GM19239 (cell line): Measurements from ENCODE around the gene EHMT2.
"Not testable (repeated sequence)": the region's sequence is repeated elsewhere in the genome, so short reads cannot be mapped to it uniquely, and the experiment has no call there.

Experiments used
- DNase-seq: peaks from one replicate; pipeline ENCODE4 v3.0.0; 2011; ENCODE audit warnings: low spot score; ENCODE audit not compliant: insufficient read length
- FAIRE-seq: peaks from 2 replicates; lab custom pipeline; 2011; peaks lifted over from hg19 to GRCh38; lab: Jason Lieb, UNC

The EHMT2 gene

DNA sequence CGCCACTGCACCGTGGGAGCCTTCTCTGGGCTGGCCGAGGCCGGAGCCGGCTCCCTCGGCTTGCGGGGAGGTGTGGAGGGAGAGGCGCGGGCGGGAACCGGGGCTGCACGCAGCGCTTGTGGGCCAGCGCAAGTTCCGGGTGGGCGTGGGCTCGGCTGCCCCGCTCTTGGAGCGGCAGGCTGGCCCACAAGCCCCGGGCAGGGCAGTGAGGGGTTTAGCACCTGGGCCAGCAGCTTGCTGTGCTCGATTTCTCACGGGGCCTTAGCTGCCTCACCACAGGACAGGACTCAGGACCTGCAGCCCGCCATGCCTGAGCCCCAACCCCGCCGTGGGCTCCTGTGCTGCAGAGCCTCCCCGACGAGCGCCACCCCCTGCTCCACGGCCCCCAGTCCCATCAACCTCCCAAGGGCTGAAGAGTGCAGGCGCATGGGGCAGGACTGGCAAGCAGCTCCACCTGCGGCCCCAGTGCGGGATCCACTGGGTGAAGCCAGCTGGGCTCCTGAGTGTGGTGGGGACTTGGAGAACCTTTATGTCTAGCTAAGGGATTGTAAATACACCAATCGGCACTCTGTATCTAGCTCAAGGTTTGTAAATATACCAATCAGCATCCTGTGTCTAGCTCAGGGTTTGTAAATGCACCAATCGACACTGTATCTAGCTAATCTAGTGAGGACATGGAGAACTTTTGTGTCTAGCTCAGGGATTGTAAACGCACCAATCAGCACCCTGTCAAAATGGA is 45.3 kb downstream of the EHMT2 start:
- not testable (repeated sequence) for FAIRE-seq, DNase-seq

DNA sequence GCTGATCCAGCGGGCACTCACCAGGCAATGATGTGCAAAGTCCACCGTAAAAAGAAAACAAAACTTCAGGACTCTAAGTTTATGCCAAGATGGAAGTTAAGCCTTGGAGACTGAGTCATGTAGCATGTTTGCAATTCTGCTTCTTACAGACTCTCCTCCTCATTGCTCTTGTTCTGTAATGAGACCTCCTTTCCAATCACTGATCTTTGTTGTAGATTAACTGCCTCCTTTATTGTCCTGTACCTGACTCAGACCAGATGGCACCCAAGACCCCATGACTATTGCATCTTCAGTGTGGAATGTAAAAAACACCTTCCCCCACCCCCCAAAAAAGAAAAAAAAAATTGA is 46.0 kb downstream of the EHMT2 start:
- FAIRE-seq (no peak), DNase-seq (no peak)

DNA sequence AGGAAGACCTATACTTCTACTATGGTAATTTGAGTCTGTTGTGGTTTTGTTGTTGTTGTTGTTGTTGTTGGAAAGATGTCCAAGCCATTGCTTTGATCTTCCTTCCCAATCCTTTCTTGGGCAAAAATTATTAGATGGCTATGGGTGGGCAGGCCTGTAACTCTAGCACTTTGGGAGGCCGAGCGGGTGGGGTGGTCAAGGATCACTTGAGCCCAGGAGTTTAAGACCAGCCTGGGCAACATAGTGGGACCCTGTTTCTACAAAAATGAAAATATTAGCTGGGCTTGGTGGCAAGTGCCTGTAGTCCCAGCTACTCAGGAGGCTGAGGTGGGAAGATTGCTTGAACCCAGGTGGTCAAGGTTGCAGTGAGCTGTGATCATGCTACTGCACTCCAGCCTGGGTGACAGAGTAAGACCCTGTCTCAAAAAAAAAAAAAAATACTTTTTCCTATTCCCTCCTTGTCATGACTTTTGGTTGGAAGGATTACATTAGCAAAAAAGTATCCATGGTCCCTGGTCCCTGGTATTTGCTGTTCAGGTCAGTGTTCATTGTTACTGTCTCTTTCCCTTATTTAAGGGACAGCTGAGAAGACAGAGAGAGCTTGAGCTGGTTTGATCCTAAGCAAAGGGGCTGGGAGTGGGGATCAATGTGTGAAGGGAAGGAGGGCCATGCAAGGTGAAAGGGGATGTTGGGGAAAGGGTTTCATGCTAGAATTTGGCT is 46.6 kb downstream of the EHMT2 start:
- FAIRE-seq, result no peak
- no peak for DNase-seq

DNA sequence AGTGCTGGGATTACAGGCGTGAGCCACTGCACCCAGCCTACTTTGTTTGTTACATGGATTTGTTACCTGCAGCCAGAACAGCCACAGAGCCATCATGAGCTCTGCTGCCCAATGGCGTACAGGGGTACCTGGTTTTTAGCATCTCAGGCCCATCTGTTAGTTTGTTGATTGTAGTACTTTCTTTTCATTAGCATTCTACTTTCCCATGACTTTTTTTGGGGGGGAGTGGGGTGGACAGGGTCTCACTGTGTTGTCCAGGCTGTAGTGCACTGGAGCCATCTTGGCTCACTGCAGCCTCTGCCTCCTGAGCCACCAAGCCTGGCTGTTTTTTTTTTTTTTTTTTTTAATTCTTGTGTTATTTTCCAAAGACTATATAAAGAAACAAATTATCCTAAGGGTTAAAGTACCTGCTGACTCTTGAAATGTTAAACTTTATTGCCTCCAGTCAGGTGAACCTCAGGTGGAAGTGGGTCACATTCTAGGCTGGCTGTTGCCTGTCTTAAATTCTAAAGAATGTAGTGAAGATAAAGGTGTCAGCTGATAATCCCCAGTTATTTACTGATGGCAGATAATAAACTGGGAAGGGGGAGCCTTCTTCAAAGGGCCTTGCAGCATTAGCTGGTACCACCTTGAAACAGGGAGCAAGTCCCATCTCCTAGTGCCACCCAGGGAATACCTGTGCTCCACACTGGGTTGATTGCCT is 50.1 kb downstream of the EHMT2 start:
- DNase-seq, result no peak
- FAIRE-seq, result no peak

DNA sequence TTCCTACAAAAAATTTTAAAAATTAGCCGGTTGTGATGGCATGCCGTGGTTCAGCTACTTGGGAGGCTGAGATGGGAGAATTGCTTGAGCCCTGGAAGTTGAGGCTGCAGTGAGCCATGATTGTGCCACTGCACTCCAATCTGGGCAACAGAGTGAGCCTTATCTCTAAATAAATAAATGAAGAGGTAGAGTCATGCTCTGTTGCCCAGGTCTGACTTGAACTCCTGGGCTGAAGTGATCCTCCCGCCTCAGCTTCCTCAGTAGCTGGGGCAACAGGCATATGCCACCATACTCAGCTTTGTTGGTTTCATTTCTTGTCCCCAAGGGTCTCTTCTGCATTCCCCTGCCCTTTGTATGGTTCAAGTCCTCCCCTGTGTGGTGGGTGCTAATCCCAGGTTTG is 53.0 kb downstream of the EHMT2 start:
- FAIRE-seq (no peak), DNase-seq (no peak)

DNA sequence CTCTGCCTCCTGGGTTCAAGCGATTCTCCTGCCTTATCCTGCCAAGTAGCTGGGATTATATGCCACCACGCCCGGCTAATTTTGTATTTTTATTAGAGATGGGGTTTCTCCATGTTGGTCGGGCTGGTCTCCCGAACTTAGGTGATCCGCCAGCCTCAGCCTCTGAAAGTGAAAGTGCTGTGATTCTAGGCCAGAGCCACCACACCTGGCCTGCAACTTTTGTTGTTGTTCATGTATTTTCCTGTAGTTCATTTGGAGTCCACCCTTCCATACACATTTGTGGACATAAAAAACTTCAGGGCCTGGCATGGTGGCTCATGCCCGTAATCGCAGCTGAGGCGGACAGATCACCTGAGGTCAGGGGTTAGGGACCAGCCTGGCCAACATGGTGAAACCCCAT is 55.4 kb downstream of the EHMT2 start:
- DNase-seq (no peak), FAIRE-seq (no peak)

DNA sequence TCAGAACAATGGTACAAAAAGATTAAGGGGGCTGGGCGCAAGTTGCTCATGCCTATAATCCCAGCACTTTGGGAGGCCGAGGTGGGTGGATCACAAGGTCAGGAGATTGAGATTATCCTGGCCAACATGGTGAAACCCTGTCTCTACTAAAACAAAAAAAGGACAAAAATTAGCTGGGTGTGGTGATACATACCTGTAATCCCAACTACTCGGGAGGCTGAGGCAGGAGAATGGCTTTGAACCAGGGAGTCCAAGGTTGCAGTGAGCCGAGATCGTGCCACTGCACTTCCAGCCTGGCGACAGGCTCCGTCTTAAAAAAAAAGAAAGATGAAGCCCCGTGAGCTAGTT is 57.7 kb downstream of the EHMT2 start:
- DNase-seq, FAIRE-seq: not testable (repeated sequence)

DNA sequence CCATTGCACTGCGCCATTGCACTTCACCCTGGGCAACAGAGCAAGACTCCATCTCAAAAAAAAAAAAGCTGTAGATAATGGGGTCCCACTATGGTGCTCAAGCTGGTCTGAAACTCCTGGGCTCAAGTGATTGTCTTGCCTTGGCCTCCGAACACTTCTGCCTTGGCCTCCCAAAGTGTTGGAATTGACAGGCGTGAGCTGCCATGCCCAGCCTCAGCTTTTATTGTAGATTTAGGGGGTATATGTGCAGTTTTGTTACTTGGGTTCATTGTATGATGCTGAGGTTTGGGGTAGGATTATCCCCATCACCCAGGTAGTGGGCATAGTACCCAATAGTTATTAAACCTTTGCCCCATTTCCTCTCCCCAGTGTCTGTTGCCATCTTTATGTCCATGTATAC is 58.5 kb downstream of the EHMT2 start:
- DNase-seq (no peak), FAIRE-seq (no peak)

DNA sequence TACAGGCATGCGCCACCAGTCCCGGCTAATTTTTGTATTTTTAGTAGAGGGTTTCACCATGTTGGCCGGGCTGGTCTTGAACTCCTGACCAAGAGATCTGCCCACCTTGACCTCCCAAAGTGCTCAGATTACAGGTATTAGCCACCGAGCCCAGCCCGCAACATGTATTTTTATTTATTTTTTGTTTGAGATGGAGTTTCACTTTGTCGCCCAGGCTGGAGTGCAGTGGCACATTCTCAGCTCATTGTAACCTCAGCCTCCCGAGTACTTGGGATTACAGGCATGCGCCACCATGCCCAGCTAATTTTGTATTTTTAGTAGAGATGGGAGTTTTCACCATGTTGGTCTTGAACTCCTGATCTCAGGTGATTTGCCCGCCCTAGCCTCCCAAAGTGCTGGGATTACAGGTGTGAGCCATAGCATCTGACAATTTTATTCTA is 59.4 kb downstream of the EHMT2 start:
- not testable (repeated sequence) for FAIRE-seq, DNase-seq

DNA sequence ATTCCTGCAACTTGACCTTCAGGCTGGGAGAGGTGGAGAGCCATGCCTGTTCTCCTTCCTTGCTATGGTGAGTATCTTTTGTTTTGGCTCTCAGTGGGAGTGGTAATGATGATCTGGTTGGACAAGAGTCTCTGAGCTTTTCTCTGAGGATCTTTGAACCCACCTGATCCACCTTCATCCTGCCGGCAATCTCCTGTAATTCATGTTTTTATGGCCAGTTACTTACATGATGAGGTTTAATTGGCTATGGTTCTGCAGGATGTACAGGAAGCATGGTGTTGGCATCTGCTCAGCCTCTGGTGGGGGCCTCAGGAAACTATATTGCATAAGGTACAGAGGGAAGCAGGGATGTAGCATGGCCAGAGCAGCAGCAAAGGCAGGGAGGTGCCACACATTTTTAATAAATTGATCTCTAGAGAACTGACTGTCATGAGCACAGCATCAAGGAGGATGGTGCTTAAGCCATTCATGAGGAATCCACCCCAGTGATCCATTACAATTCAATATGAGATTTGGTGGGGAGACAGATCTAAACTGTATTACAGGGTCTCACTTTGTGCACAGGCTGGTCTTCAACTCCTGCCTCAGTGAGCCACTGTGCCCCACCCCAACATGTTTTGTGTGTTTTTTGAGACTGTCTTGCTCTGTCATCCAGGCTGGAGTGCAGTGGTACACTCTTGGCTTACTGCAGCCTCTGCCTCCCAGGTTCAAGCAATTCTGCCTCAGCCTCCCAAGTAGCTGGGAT is 60.0 kb downstream of the EHMT2 start:
- FAIRE-seq, result no peak
- no peak for DNase-seq

DNA sequence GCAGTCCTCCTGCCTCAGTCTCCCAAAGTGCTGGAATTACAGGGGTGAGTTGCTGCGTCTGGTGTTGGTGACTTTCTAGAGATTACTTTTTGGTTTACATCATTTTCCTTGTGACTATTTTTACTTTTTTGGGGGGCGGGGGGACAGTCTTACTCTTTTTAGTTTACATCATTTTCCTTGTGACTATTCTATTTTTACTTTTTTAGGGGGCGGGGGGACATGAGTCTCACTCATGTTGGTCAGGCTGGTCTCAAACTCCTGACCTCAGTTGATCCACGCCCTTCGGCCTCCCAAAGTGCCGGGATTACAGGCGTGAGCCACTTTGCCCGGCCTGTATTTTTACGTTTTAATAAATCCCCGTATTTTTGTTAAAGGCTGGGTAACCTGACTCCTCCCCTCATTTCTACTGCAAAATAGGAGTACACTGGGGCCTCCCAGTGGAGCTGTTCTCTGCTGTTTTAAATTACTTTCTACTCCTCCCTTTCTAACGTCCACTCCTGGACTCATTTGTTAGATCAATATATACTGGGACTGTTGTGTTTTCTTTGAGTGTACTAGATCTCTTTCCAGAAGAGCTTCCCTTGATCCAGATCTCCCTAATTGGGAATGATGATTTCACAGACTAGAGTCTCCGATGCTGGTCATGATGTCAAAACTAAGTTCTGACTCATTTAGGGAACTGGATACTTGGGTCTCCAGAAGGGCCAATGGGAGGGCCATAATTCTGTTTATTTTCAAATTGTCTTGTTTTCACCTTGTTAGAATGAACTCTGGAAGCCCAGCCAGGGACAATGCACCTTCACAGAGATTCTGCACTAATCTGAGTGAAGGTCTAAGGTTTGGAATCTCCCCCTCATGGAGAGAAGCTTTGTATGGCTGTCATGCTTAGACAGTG is 60.8 kb downstream of the EHMT2 start:
- DNase-seq, result no peak
- FAIRE-seq, result no peak

DNA sequence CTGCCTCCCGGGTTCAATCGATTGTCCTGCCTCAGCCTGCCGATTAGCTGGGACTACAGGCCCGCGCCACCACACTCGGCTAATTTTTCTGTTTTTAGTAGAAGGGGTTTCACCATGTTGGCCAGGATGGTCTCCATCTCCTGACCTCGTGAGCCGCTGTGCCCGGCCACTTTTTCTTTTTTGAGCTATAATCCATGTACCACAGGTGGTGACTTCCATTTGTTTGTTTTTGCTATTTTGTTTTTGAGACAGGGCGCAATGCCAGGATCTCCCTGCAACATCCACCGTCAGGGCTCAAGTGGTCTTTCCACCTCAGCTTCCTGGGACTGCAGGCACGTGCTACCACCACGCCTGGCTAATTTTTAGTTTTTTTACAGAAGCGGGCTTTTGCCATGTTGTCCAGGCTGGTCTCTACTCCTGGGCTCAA is 61.4 kb downstream of the EHMT2 start:
- DNase-seq (no peak), FAIRE-seq (no peak)

DNA sequence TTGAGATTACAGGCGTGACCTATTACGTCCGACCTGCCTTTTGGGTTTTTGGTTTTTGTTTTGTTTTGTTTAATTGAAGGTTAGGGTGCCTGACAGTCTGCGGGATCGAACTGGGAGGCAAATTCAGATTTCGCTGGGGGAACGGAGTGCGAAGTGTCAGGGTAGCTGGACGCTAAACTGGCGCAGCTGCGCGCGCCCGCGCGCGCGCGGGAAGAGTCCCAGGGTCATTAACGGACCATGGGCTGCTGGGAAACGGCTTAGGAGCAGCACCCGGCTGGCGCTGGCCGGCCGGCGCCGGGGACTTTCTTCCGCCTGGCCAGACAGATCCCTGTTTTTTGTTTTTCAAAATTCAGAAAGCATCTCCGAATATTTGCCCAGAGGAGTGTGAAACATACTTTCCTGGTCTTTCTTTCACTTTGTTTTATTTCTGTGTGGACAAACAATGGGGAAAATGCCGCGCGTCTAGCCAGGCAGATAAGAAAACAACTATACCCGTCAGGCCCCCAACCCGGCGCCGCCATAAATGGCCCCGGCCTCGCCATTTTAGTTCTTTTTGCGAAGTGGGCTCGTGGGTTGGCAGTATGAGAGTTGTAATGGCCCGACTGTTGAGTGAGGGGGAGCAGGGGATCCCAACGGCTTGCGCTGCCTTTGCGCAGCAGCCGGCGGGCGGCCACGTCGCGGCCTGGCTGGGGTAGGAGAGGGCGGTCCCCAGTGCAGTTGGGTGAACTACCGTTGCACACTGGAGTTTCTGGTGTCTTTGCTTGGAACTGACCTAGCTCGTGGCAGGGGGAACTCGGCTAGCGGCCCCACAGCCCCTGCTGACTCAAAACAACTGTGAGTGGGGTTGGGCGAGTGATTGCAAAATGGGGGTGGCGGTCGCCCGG is 62.9 kb downstream of the EHMT2 start:
- DNase-seq, result peak; percentile 66

DNA sequence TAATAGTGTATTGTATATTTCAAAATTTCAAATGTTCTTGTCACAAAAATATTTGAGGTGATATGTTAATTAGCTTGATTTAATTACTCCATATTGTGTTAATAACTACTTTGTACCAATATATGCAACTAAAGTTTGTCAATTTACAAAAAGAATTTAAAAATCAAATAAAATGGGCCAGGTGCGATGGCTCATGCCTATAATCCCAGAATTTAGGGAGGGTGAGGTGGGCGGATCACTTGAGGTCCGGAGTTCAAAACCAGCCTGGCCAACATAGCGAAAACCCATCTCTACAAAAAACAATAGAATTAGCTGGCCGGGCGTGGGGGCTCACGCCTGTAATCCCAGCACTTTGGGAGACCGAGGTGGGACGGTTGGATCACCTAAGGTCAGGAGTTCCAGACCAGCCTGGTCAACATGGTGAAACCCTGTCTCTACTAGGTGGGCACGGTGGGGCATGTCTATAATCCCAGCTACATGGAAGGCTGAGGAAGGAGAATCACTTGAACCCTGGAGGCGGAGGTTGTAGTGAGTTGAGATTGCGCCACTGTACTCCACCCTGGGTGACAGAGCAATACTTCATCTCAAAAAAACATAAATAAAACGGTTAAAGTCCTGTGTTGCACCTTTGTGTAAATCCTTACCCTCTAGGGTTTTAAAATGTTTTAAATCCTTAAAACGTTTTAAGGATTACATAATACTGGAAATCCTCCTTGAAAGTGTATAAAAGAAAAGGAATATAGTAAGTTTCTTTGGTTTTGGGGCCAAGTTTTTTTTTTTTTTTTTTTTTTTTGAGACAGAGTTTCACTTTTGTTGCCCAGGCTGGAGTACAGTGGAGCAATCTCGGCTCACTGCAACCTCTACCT is 65.9 kb downstream of the EHMT2 start:
- no peak for DNase-seq
- FAIRE-seq, result no peak

More for the DNA sequence above, 62.9 kb downstream of the EHMT2 start:
- peak; percentile 90 for FAIRE-seq

DNA sequence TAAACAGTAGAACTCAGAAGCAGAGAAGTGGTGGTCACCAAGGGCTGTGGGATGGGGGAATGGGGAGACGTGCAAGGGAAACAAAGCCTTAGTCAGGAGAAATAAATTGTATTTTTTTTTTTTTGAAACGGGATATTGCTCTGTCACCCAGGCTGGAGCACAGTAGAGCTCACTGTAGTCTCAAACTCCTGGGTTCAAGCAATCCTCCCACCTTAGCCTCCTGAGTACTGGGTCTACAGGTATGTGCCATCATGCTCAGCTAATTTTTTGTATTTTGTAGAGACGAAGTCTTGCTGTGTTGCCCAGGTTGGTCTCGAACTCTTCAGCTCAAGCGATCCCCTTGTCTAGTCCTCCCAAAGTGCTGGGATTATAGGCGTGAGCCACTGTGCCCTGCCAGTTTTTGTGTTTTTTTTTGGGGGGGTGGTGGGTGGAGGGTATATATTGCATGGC is 66.6 kb downstream of the EHMT2 start:
- FAIRE-seq, result no peak
- DNase-seq, result no peak
